Dedifferentiated amniotic fluid mesenchymal stem cell (primary cell): Measurements from ENCODE around the gene RASSF4.

Experiments
- DNase-seq: peaks from one replicate; pipeline ENCODE4 v3.0.0-alpha.2; 2016; ENCODE audit errors: extremely low spot score

RASSF4 gene

GRCh38 chr10:44976352-44977198 is 17.0 kb downstream of the RASSF4 start:
- no peak for DNase-seq

- no peak for DNase-seq
Measured at GRCh38 chr10:44977287-44978212, 17.9 kb downstream of the RASSF4 start.

- no peak for DNase-seq
Measured at GRCh38 chr10:44978213-44978569, 18.6 kb downstream of the RASSF4 start.

GRCh38 chr10:44978570-44979280 is 19.1 kb downstream of the RASSF4 start, which contains the start of gene DEPP1:
DEPP1 (minus strand) TSS chr10:44978809; CDS start chr10:44978030, 779 bp downstream.
- peak; percentile 86 for DNase-seq

- no peak for DNase-seq
Measured at GRCh38 chr10:44979281-44980191, 19.9 kb downstream of the RASSF4 start.

- DNase-seq = no peak
Measured at GRCh38 chr10:44980309-44981171, 20.9 kb downstream of the RASSF4 start.

GRCh38 chr10:44981172-44982113 is 21.8 kb downstream of the RASSF4 start:
- peak; percentile 91 for DNase-seq

GRCh38 chr10:44982114-44982460 is 22.5 kb downstream of the RASSF4 start:
- no peak for DNase-seq

GRCh38 chr10:44982496-44982895 is 22.9 kb downstream of the RASSF4 start:
- DNase-seq = no peak

GRCh38 chr10:44983066-44983894 is 23.7 kb downstream of the RASSF4 start:
- DNase-seq = no peak

- DNase-seq = no peak
Measured at GRCh38 chr10:44983895-44984278, 24.3 kb downstream of the RASSF4 start.

- no peak for DNase-seq
Measured at GRCh38 chr10:44984671-44985101, 25.1 kb downstream of the RASSF4 start.

- DNase-seq = peak; percentile 81
Measured at GRCh38 chr10:44985175-44985681, 25.6 kb downstream of the RASSF4 start.

GRCh38 chr10:44986179-44986578 is 26.6 kb downstream of the RASSF4 start:
- DNase-seq = no peak

- no peak for DNase-seq
Measured at GRCh38 chr10:44986670-44987069, 27.1 kb downstream of the RASSF4 start.

GRCh38 chr10:44988957-44989585 is 29.5 kb downstream of the RASSF4 start:
- no peak for DNase-seq

GRCh38 chr10:44989597-44990301 is 30.1 kb downstream of the RASSF4 start:
- DNase-seq = no peak
